NCI-H345 (cell line): ENCODE data around the gene ARL6.

ENCODE experiments used
- DNase-seq: peaks from one replicate; lab custom pipeline; 2025; lab: John Stamatoyannopoulos, UW

The ARL6 gene

GRCh38 chr3:97764407-97765238 is at the start of gene ARL6:
Gene ARL6 (plus strand): TSS chr3:97764758. CDS start chr3:97768108, 3,350 bp downstream.
- peak; percentile 89 for DNase-seq

GRCh38 chr3:97719156-97719821 is 45.3 kb upstream of the ARL6 start:
- peak; percentile 68 for DNase-seq

DNA sequence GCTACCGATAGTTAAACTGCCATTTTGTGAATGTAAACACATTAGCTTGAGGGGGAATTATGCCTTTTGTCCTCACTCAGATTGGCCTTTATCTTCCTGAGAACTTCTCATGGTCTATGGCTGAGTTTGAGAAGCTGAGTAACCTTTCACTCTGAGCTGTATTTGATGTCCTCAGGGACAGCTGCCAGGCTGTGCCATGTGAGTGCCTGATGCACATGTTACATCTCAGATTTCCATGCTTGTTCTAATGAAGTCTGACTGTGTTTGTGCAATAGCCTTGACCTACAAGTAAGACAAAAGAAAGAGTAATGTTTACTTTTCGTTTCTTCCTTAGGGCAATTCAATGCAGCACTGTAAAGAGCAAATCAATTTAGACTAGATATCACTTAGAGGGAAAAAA is 44.1 kb upstream of the ARL6 start:
- peak; percentile 40 for DNase-seq

GRCh38 chr3:97721446-97721845 is 43.1 kb upstream of the ARL6 start:
- no peak for DNase-seq

DNA sequence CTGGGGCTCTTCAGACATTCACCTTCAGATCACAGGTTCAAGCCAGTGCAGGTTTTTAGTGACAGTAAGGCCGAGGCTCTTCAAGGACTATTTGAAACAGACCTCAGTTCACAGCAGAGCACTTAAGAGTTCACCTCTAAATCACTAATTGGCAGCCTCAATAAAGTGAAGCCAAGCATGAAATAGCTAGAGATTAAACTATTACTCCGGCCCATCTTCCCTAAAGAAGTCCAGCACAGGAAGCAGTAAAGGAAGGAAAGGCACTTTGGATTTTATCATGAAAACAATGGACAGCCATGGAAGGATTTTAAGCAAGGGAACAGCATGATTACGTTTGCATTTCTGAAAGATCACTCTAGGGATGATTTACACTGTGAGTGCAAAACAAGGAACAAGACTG is 27.6 kb upstream of the ARL6 start:
- no peak for DNase-seq

DNA sequence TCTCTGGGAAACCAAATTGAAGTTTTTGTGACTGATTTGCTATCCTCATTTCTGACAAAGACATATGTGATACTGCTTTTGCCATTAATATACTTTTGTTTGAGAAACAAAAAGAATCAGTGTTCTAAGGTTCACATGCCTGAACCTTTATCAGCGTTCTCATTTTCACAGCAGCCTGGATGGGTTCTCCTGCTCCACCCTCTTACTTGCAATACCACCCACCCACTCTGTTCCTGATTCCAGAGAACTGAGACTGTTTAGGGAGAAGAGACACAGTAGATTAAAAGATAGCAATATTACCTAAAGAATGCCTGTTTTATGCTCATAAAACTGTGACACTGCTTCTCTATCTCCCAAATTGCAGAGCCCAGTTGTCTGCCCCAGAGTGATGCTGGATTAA is 25.8 kb upstream of the ARL6 start:
- no peak for DNase-seq

GRCh38 chr3:97742036-97742435 is 22.5 kb upstream of the ARL6 start:
- DNase-seq: no peak

DNA sequence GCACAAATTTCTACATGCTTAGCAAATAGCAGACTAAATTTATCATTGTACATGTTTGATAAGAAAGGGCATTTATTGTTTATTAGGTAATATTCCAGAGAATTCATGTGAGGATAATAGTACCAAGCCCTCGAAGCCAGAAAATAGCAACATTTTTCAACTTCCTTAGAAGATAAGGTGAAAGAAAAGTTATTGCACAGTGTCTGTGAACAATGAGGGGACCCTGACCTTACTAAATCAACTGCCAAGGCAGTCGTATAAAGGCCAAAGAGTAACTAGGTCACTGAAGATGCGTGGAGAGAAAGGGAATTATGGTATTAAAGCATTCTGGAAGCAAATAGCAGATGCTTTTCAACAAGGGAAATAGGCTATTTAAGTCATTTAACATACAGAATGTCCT is 20.3 kb upstream of the ARL6 start:
- no peak for DNase-seq

DNA sequence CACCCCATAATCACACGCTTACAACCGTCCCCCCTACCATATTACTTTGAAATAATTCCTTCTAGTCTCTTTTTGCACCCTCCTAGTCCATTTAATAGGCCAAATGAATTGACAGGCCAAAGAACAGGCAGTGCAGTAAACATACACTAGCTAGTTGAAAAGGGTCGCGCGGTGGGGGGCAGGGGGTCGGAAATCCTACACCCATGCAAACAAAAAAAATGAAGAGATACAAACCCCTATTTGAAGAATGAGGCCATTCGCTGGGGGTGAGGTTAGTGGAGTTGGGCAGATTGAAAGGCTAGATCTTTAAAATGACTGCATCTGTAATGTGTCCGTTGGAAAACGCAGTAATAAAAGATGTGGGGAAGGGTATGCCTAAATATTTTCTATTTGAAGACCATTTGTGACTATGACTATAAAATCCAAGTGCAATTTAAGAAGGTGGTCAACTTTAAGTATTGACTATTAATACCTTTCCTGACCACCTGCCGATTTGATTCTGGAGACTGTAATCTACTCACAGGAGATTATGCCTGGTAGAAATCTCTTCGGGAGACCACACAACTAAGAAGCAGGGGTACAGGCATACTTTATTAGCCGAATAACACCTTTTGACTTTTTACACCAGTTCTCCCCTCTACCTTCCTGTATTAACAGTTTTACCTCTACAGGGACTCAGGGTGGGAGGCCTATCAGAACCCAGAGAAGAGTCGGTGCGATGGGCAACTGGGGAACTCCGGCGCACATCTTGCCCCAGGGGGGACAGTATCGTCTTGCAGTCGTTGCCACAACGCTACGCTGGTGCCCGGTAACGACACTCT is 762 bp upstream of the ARL6 start:
- no peak for DNase-seq

DNA sequence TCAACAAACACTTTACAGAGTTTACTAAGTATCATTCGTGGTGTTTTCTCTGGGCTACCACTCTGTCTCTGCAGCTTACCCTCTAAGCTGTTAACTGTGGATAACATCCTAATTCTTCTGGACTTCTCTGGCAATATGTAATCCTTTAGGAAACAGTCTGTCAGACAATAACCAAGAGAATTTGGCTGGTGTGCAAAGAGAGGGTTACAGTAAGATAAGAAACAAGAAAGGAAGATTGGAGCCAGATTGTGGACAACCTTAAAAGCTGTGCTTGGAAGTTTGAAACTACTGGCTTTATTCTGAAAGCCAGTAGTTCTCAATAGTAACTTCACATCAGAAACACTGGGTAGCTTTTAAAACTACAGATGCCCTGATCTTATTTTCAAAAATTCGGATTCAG is 778 bp downstream of the ARL6 start:
- DNase-seq: no peak

DNA sequence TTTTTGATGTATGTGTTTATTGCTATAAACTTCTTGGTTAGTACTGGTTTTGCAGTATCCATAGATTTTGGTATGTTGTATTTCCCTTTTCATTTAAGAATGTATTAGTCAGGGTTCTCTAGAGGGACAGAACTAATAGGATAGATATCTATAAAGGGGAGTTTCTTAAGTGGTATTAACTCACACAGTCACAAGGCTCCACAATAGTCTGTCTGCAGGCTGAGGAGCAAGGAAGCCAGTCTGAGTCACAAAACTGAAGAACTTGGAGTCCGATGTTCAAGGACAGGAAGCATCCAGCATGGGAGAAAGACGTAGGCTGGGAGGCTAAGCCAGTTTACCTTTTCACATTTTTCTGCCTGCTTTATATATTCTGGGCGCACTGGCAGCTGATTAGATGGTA is 8.4 kb downstream of the ARL6 start:
- no peak for DNase-seq

DNA sequence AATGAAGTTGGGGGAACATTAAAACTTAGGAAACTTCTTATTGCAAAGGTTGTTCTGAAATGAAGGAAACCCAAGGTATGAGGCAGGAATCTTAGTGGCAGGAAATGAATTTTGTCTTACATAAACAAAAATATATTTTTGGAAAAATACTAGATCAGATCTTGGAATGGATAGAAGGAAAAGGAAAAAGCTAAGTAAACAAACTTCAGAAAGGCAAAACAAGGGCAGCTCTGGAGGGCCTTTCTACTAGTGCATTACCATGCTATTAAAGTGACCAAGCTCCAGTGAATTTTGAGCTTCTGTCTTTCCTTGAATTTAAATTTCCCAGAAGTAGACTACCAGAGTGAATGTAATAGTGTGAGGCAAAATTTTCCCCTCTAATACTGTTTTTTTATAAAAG is 13.6 kb downstream of the ARL6 start:
- DNase-seq: no peak

- peak; percentile 34 for DNase-seq
Measured at GRCh38 chr3:97793420-97794019, 29.0 kb downstream of the ARL6 start.

GRCh38 chr3:97795951-97796350 is 31.4 kb downstream of the ARL6 start:
- no peak for DNase-seq

- no peak for DNase-seq
Measured at GRCh38 chr3:97804471-97804870, 39.9 kb downstream of the ARL6 start.

DNA sequence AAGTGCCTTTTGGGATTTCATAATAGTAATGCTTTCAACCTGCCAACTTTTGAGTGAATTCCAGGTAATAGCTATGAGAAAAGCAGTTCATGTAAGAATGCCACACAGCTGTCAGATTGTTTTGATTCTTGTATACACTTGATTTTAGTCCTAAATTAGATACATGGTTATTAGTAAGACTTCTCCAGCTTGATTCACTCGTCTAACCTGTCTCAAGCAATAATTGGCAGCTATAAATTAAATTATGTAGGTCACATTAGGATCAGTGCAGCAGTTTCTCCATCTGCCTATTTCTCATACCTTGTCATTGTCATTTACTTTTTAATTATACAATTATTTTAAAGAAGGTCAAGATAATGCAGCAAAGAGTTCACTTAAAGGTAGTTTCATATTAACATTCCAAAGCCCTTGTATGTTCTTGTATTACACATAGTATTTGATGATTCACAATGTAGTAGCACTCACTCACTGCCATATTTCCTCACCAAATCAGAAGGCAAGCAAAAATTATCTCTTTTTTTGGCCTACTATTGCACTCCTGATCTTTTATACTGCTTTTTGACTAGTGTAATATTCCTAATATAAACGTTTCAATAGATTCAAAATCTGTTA is 46.3 kb downstream of the ARL6 start:
- no peak for DNase-seq

DNA sequence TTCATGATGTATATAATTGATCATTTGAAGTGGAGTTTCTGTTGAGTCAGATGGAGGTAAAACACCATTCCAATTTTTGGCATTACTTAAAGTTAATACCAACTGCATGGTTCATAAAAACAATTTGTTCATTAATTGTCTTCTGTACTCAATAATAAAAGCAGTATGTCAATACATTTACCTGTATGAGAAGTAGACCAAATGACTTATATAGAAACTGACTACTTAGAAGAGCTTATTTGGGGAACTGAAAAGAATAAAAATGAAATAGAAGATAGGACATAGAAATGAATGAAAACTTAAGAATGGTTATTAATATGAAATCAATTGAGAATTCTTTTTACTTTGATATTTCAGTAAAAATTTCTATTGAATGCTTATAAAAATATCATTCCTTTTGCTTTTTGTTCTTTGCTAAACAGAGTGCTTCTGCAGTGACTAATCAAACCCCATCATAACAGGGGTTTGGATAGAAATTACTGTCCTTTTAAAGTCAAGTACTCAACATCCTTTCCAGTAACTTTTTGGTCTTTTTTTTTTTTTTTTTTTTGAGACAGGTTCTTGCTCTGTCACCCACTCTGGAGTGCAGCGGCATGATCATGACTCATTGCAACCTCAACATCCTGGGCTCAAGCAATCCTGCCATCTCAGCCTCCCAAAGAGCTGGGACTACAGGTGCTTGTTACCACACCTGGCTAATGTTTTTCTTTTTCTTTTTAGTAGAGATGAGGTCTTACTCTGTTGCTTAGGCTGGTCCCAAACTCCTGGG is 50.8 kb downstream of the ARL6 start:
- no peak for DNase-seq

DNA sequence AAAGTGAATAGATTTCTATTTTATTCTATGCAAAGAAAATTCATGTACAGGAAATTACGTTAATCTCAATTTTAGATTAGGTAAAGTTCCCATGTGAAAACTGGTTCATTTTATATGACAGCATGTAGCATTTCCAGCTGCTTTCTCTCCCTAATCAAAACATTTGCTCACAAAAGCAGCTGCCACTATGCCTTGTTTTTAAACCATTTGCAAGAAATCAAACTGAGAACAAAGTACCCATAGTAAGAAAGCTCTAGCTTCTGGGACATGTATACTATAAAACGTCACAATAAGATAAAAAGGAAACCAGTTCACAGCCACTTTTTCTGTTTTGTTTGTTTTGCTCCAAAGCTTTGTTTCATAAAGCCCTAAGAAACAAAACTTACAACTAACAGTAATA is 52.3 kb downstream of the ARL6 start:
- no peak for DNase-seq

DNA sequence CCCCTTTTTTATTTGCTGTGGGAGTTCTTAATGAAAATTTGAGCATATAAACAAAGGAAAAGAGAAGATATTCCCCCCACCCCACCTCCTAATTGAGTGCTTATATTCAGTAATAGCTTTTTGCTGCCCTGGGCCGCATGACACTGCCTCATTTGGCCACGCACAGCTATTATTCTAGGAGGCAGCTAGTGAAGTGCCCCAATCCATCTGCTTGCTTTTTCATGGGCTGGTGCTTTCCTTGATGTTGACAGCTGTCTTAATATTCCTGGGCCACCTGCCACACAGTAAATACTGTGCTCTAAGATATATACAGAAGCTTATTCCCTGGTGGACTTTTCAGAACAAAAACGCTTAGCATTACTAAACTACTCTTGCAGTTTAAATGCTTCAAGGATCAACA is 53.4 kb downstream of the ARL6 start:
- DNase-seq: peak; percentile 65

GRCh38 chr3:97820780-97821179 is 56.2 kb downstream of the ARL6 start:
- no peak for DNase-seq

DNA sequence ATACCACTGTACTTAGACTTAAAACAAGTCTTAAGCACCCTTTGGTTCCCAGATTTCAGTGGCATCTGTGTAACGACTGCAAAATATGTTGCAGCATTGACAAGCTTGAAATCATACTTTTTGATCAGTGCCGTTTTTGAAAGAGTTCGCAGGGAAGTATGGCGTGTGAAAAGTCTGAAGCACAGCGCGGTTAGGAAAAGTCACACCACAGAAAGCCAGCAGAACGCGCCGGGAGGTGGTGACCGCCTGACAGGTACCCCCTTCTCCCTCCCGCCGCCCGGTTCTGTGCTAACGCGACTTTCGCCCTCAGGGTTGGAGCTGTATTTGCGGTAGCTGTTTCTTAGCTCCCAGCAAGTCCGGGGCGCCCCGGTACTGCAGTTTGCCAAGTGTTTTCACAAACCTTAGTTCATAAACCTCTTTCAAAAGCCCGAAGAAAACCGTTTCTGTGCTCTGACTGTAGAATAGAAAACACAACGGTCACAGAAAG is 56.8 kb downstream of the ARL6 start:
- DNase-seq: peak; percentile 26
